Measurements from ENCODE around the gene LRRC55. TPM values are rescaled to one million over a fixed set of nuclear protein-coding genes. Genes with fewer than 3 reads are reported as not detected.

The LRRC55 gene
- total RNA-seq, 1 experiment from 2014 or later = under 0.01 TPM

DNA sequence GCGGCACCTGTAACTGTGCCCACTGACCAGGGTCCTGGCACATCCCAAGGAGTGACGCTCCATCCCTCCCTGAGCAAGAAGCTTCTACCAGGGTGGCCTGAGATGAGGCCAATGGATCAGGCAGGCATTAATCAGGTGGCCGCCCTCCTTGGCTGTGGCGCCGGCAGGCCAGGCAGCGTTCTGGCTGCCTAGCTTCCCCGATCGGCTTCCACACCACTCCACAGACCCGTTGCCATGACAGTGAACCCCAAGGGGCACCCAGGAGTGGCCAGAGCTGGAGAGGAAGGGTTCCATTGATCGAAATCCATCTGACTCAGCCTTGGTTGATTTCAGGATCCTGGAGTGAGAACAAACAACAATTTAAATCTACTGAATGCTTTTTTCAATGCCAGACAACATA lies 20.5 kb downstream of the LRRC55 start:
- no peak for DNase-seq (ENCODE audit: low read depth)

DNA sequence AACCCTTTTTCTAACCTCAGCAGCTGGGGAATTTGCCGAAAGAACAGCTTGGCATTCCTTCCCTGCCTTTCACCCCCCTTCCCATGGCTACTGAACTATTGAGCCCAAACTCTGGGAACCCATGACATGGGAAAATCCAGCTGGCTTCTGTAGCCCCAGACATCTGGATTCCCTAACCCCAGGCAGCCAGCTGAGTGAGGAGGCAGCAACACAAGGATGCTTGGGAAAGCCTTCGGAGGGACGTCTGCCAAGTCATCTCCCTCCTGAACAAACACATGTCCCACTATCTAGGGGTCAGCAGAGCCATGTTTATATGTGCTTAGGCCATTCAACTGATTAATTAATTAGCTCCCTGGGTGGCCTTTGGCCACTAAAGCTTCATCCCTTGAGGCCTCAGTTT lies 21.6 kb downstream of the LRRC55 start:
- no peak for DNase-seq (ENCODE audit: low read depth)

DNA sequence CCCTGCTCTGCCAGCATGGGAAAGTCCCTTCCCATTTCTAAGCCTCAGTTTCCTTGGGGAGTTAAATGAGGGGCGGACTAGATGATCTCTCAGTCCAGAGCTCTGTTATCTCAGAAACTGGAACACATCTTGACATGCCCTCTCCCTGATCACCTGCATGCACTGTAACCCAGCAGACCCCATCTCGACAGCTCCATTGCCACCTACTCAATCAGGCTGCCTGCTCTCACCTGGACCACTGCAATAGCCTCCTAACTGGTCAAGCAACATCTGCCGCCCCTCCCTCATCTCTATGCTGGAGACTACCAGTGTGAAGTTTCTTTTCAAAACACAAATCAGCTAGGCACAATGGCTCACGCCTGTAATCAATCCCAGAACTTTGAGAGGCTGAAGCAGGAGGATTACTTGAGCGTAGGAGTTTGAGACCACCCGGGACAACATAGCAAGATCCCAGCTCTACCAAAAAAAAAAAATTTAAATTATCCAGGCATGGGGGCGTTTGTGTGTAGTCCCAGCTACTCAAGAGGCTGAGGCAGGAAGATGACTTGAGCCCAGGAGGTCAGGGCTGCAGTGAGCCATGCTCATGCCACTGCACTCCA lies 22.2 kb downstream of the LRRC55 start:
- DNase-seq (ENCODE audit: low read depth) = no peak

GRCh38 chr11:57205041-57205641 lies 23.4 kb downstream of the LRRC55 start:
- no peak for DNase-seq (ENCODE audit: low read depth)

DNA sequence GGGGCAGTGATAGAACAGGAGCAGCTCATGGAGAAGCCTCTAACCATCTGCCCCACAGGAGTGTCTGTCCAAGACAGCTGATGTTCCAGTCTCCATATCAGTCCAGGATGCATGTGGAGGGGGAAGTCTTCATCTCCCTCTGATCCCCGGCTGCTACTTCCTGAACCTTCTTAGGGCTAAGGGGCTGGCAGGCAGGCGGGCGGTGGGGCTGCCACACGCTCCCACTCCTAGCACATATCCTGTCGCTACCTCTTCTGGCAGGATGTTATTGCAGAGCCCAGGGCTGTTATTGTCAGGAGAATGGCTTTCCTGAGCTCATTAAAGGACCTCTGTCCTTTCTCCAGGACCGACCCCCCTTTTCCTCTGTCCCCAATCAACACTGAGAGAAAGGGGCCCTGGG lies 25.4 kb downstream of the LRRC55 start:
- no peak for DNase-seq (ENCODE audit: low read depth)

GRCh38 chr11:57210781-57211180 lies 29.0 kb downstream of the LRRC55 start:
- DNase-seq (ENCODE audit: low read depth) = no peak

DNA sequence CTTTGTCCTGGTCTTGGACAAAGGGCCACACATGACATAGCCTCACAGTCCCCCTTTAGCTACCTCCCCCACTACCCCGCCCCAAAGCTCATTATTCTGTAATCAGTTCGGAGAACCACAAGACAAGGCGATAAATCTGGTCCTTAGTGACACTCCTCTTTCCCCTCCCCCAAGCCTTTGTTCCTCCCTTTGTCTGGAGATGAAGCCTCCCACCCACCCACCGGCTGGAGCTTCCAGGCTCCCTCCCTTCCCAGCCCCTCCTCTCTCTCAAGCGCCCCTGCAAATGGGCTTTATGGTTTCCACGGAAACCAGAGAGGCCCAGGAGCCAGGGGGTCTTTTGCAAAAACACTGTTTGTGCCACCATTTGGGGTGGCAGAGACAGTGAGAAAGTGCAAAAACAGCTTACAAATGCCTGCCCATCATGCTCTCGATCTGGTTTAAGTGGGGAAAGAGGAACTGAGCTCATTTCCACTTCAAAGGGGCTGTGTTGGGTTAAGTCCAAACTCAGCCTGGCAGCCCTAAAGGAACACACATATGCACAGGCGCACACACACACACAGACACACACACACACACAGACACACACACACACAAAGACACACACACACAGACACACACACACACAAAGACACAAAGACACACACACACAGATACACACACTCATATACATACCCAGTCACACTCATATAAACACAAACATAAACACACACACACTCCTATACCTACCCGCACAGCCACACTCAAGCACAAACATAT lies 31.8 kb downstream of the LRRC55 start:
- DNase-seq (ENCODE audit: low read depth) = peak; percentile 34

GRCh38 chr11:57214098-57214417 lies 32.3 kb downstream of the LRRC55 start:
- peak; percentile 16 for DNase-seq (ENCODE audit: low read depth)

- DNase-seq (ENCODE audit: low read depth) = peak; percentile 47
These were observed 32.7 kb downstream of the LRRC55 start for GRCh38 chr11:57214494-57214893.

DNA sequence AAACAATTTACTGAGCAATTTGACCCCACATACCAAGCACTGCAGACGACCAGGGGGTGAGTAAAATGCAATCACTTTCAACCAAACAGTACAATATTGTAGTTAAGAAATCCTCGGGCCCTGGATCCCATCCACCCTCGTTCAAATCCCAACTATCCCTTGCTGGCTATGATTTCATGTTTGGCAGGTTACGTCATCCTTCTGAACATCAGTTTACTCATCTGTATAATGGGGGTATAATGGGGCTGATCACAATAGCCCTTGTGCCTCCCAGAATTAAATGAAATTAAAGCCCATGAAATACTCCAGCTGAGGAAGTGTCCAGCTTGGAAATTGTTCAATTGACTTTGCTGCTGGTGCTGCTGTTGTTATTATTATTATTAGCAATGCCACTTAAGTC lies 34.7 kb downstream of the LRRC55 start:
- no peak for DNase-seq (ENCODE audit: low read depth)

- no peak for DNase-seq (ENCODE audit: low read depth)
These were observed 35.3 kb downstream of the LRRC55 start for GRCh38 chr11:57217053-57217452.

DNA sequence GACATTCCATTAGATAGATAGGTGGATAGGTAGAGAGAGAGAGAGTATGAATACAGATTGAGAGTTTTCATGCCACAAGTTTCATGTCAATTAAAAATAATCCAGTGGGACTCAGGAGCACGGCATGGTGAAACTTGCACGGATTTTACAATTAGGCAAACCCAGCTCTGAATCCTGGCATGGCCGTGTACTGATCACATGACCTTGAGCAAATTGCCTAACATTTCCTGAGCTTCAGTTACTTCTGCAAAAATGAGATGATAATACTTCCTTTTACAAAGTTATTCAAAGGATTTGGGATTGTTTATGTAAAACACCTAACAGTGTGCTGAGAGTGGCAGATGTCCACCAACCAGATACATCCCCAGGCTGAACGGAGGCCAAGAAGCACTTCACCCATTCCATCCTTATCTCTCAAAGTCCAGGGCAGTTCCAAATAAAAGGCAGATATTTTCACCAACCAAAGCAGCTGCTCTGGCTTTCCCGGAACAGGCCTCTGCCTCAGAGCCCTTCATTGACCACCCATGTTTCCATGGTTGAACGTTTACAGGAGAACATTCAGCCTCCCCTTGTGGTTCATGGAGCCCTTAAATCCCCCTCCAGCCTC lies 37.4 kb downstream of the LRRC55 start:
- DNase-seq (ENCODE audit: low read depth) = no peak

- DNase-seq (ENCODE audit: low read depth) = no peak
These were observed 40.5 kb downstream of the LRRC55 start for GRCh38 chr11:57222239-57222638.

- DNase-seq (ENCODE audit: low read depth) = no peak
These were observed 41.8 kb downstream of the LRRC55 start for GRCh38 chr11:57223601-57224000.

GRCh38 chr11:57224128-57224527 lies 42.4 kb downstream of the LRRC55 start:
- no peak for DNase-seq (ENCODE audit: low read depth)

- DNase-seq (ENCODE audit: low read depth) = peak; percentile 10
These were observed 42.8 kb downstream of the LRRC55 start for GRCh38 chr11:57224537-57224936.

DNA sequence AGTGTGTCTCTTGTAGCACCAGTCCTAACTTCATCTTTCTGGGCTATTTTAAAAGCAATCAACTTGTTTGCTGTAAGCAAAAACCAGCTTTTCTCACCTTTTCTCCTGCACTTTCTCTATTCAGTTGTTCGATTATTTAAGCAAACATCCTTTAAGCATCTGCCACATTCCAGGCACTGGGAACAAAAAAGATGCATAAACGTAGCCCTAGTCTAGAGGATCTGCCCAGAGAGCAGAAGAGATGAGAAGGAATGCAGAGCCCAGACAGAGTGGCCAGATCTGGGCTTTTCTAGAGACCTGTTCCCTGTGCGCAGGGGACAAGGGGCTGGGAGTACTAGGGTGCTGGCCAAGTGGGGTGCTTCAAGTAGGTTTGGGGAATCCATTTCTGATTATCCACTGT lies 46.8 kb downstream of the LRRC55 start:
- no peak for DNase-seq (ENCODE audit: low read depth)

DNA sequence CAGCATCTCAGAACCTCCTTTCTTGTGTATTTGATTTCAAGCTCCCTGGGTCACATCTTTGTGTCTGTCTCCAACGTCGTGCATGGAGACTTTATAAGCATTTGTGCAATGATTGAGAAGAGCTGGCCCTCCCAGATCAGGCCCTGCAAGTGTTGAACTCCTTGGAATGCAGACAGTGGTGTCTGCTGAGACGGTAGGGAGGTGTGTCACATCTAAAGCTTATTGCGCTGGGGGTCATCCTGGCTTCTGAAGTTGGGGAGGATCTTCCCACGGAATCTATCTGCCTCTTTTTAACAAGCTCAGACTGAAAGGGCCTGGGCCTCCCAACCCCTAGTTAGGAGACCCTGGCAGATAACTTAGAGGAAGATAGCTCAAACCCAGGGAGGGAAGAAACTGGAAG lies 48.6 kb downstream of the LRRC55 start:
- no peak for DNase-seq (ENCODE audit: low read depth)

DNA sequence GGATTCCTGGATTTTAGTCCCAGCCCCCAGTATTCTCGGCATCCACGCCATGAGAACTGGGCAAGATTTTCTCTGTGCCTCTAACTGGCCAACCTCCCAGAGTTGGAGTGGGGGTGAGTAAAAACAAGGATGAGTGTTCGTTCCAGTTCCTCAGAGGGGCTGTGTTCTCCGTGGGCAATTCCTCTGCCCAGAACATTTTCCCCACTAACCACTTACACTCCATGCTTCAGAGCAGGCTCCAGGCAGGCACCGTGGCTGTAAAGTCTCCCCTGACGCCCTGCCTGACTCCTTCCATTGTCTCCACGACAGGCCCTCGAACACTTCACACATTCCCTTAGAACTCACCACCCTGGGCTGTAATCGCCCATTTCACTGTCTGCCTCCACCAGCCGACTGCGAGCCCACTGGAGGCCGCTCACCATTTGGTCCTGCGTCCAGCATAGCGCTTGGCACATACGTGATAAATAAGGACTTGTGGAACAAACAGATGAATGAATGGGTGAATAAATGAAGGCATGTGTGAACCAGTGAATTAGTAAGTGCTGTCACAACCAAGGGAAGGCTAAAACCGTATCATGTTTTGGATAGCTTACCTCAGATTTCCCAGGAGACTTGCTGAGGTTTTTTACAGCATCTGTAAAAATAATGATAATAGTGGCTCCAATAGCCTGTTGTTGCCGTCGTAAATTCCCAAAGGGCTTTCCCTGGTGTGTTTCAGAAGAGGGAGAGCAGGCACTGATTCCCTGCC lies 49.2 kb downstream of the LRRC55 start:
- no peak for DNase-seq (ENCODE audit: low read depth)

GRCh38 chr11:57231539-57232253 lies 49.9 kb downstream of the LRRC55 start:
- DNase-seq (ENCODE audit: low read depth) = no peak

- DNase-seq (ENCODE audit: low read depth) = no peak
These were observed 51.9 kb downstream of the LRRC55 start for GRCh38 chr11:57233702-57234101.

Measured in Daoy (cell line).